OCI-LY1 (cell line): ENCODE results near the gene CTCFL.

Source experiments
- H2AFZ ChIP-seq: fragments of 200-600 bp; sonication (generic), shearing (Covaris generic); 2 replicates; pipeline ENCODE4 v1.6.0; 2014; ENCODE audit warnings: antibody characterized with exemption, mild to moderate bottlenecking, low read length
- H3F3A ChIP-seq: fragments of 200-600 bp; sonication (generic), shearing (Covaris generic); 2 replicates; pipeline ENCODE4 v1.6.0; 2014; ENCODE audit warnings: mild to moderate bottlenecking, antibody characterized with exemption, low read length, moderate library complexity; ENCODE audit not compliant: insufficient read depth
- H3K27ac ChIP-seq: fragments of 200-600 bp; sonication (generic); 2 replicates; pipeline ENCODE4 v1.5.1; 2014; ENCODE audit warnings: low read length, mixed run types, mild to moderate bottlenecking, low read depth; ENCODE audit not compliant: poor library complexity, severe bottlenecking
- H3K27me3 ChIP-seq: fragments of 200-600 bp; sonication (generic); 2 replicates; pipeline ENCODE4 v1.6.0; 2014; ENCODE audit warnings: antibody characterized with exemption, mild to moderate bottlenecking, low read length, moderate library complexity; ENCODE audit not compliant: insufficient read depth
- H3K36me3 ChIP-seq: fragments of 200-600 bp; sonication (generic); 2 replicates; pipeline ENCODE4 v1.6.1; 2014; ENCODE audit warnings: mild to moderate bottlenecking, antibody characterized with exemption, low read length, moderate library complexity, mixed read lengths; ENCODE audit not compliant: insufficient read depth
- H3K4me1 ChIP-seq: fragments of 200-600 bp; sonication (generic); 2 replicates; pipeline ENCODE4 v1.5.1; 2014; ENCODE audit warnings: mild to moderate bottlenecking, low read length, moderate library complexity; ENCODE audit not compliant: insufficient read depth, severe bottlenecking
- H3K4me2 ChIP-seq: fragments of 200-600 bp; sonication (generic), shearing (Covaris generic); 2 replicates; pipeline ENCODE4 v1.6.1; 2014; ENCODE audit warnings: low read length
- H3K4me3 ChIP-seq: fragments of 200-600 bp; sonication (generic); 2 replicates; pipeline ENCODE4 v1.5.1; 2014; ENCODE audit warnings: low read length, low read depth, mild to moderate bottlenecking, mixed read lengths; ENCODE audit not compliant: poor library complexity, severe bottlenecking
- H3K79me2 ChIP-seq: fragments of 200-600 bp; shearing (Covaris generic); 2 replicates; pipeline ENCODE4 v1.6.1; 2016; ENCODE audit warnings: mixed run types, low read length, mixed read lengths; ENCODE audit not compliant: insufficient read depth
- H3K9ac ChIP-seq: fragments of 200-600 bp; sonication (generic), shearing (Covaris generic); 2 replicates; pipeline ENCODE4 v1.6.1; 2014; ENCODE audit warnings: mild to moderate bottlenecking, low read length, mixed read lengths
- H3K9me2 ChIP-seq: fragments of 200-600 bp; sonication (generic), shearing (Covaris generic); 2 replicates; pipeline ENCODE4 v1.6.1; 2014; ENCODE audit warnings: low read depth, mild to moderate bottlenecking, low read length, mixed read lengths
- H3K9me3 ChIP-seq: fragments of 200-600 bp; shearing (Covaris generic); 2 replicates; pipeline ENCODE4 v1.6.1; 2014; ENCODE audit warnings: low read length, mixed read lengths
- H4K20me1 ChIP-seq: fragments of 200-600 bp; sonication (generic), shearing (Covaris generic); 2 replicates; pipeline ENCODE4 v1.6.0; 2016; ENCODE audit warnings: mild to moderate bottlenecking, low read length; ENCODE audit not compliant: insufficient read depth
- CTCF ChIP-seq: fragments of 200-600 bp; sonication (generic), shearing (Covaris generic); IDR thresholded peaks from 2 replicates; pipeline ENCODE4 v1.5.1; 2017; ENCODE audit warnings: mild to moderate bottlenecking, antibody characterized with exemption, low read length, moderate library complexity, mixed read lengths
- EZH2 ChIP-seq: fragments of 200-600 bp; sonication (generic), shearing (Covaris generic); IDR thresholded peaks from 2 replicates; pipeline ENCODE4 v1.8.0; 2017; ENCODE audit warnings: borderline replicate concordance, mixed run types, mild to moderate bottlenecking, antibody characterized with exemption, low read length, moderate library complexity, mixed read lengths

CTCFL gene

GRCh38 chr20:57559289-57559634 is 34.3 kb upstream of the CTCFL start:
- no peaks in the 10 kb centered on the region for H3K9me2 ChIP-seq
- no peak overlapping the region for H3K4me3 ChIP-seq

DNA sequence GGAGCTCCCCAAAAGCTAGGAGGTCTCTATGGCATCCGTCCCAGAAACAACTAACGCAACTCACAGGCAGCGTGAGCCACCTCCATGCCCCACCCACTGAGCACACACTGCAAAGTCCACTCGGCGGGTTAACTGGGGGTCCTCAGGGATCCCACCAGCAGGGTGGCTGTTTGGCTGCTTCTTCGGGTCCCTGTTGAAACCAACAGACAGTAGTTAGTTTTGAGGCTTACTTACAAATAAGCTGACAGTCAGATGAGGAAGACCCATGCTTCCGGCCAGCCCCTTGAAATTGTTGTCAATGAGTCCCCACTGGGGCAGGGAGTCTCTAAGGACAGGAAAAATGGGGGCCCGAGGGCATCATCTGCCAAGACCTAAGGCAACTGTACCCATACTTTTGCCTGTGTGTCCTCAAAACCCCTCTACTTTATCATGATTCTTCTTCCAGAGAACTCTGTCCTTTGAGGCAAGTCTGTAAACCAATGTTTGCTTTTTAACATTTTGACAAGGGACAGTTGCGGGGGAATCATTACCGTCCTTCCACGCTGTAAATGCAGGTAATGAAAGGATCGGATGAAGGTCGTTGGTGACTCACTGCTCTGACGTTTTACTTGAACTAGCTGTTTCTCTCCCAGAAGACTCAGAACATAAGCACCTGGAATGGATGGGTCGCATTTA is 33.8 kb upstream of the CTCFL start:
- H3K36me3 ChIP-seq, result no peaks in the 10 kb centered on the region
- H3F3A ChIP-seq, result no peaks in the 10 kb centered on the region
- peaks cover 14% of the 10 kb centered on the region for H3K27me3 ChIP-seq
- H4K20me1 ChIP-seq, result no peaks in the 10 kb centered on the region
- H3K9me3 ChIP-seq, result no peaks in the 10 kb centered on the region
- H3K9me2 ChIP-seq, result no peaks in the 10 kb centered on the region
- no peak overlapping the region for H3K27ac ChIP-seq
- H3K4me2 ChIP-seq, result no peak overlapping the region
- H3K4me1 ChIP-seq, result no peaks in the 10 kb centered on the region
- TF ChIP-seq EZH2, result no peak
- no peak for TF ChIP-seq CTCF
- H3K79me2 ChIP-seq, result no peaks in the 10 kb centered on the region
- no peak overlapping the region for H2AFZ ChIP-seq
- H3K4me3 ChIP-seq, result no peak overlapping the region
- no peak overlapping the region for H3K9ac ChIP-seq

More at GRCh38 chr20:57559289-57559634, 34.3 kb upstream of the CTCFL start:
- Histone ChIP-seq H3K4me2 (no peak overlapping the region), H3F3A (no peaks in the 10 kb centered on the region), H3K9me3 (no peaks in the 10 kb centered on the region), H3K9ac (no peak overlapping the region), H3K4me1 (no peaks in the 10 kb centered on the region), H3K27ac (no peak overlapping the region), H3K27me3 (peaks cover 14% of the 10 kb centered on the region), H3K79me2 (no peaks in the 10 kb centered on the region), H4K20me1 (no peaks in the 10 kb centered on the region), H3K36me3 (no peaks in the 10 kb centered on the region), H2AFZ (no peak overlapping the region)
- TF ChIP-seq CTCF (no peak), EZH2 (no peak)

GRCh38 chr20:57557926-57558613 is 33.1 kb upstream of the CTCFL start:
- H3K27me3 ChIP-seq, result peaks cover 14% of the 10 kb centered on the region
- no peak overlapping the region for H3K4me2 ChIP-seq
- H3K9me3 ChIP-seq, result no peaks in the 10 kb centered on the region

More at GRCh38 chr20:57557926-57558613, 33.1 kb upstream of the CTCFL start:
- Histone ChIP-seq H3K9me2 (no peaks in the 10 kb centered on the region), H3K36me3 (no peaks in the 10 kb centered on the region), H3K9ac (no peak overlapping the region), H4K20me1 (no peaks in the 10 kb centered on the region), H3K4me1 (no peaks in the 10 kb centered on the region), H3K27ac (no peak overlapping the region), H3F3A (no peaks in the 10 kb centered on the region), H2AFZ (no peak overlapping the region), H3K79me2 (no peaks in the 10 kb centered on the region), H3K4me3 (no peak overlapping the region)
- TF ChIP-seq EZH2 (no peak), CTCF (no peak)
